Endothelial cell of umbilical vein (primary cell): Measurements from ENCODE around the gene NCOA3. TPM values are rescaled to one million over a fixed set of nuclear protein-coding genes. Genes with fewer than 3 reads are reported as not detected.

Experiments used
- BruUV-seq: library from RNA; stranded (reverse); fragments of 400-500 nt; replicated peaks from 2 replicates; lab custom pipeline; 2021; lab: Mats Ljungman, UMichigan
- CTCF ChIA-PET: fragments of 300-600, 350-600 bp; sonication (Branson Sonifier 250); formaldehyde crosslinking; loops from one replicate; lab custom pipeline; 2021; ENCODE audit warnings: antibody characterized with exemption, inconsistent platforms; lab: Charles Lee
- POLR2A ChIA-PET: fragments of 300-600, 350-600 bp; sonication (Branson Sonifier 250); formaldehyde crosslinking; loops from one replicate; lab custom pipeline; 2021; ENCODE audit warnings: antibody characterized with exemption, inconsistent platforms; lab: Charles Lee
- DNase-seq: peaks from one replicate; pipeline ENCODE4 v3.0.0-alpha.2; 2011; ENCODE audit warnings: low read depth, low spot score
- FAIRE-seq: peaks from 2 replicates; lab custom pipeline; 2011; peaks lifted over from hg19 to GRCh38; lab: Jason Lieb, UNC
- H2AFZ ChIP-seq: 2 replicates; pipeline ENCODE4 v1.6.0; 2012; ENCODE audit warnings: low read depth, low read length, control low read depth, inconsistent platforms
- H3K27ac ChIP-seq: 2 replicates; pipeline ENCODE4 v1.5.1; 2011; ENCODE audit warnings: low read depth, mild to moderate bottlenecking, control low read depth, low read length, moderate library complexity; ENCODE audit not compliant: insufficient read depth
- H3K27me3 ChIP-seq, 2 experiments: 2 replicates each; pipeline versions ENCODE4 v1.6.0 to v1.6.1; 2011; ENCODE audit warnings: low read length in 2 of 2, mixed read lengths in 1 of 2; ENCODE audit not compliant: control insufficient read depth in 2 of 2, insufficient read depth in 2 of 2
- H3K36me3 ChIP-seq, 2 experiments: 2 replicates in 1 of 2; 3 replicates in 1 of 2; pipeline ENCODE4 v1.5.1; 2011; ENCODE audit warnings: low read length in 2 of 2, mild to moderate bottlenecking in 1 of 2, moderate library complexity in 1 of 2; ENCODE audit not compliant: control insufficient read depth in 2 of 2, insufficient read depth in 2 of 2; ENCODE audit errors: extremely low read depth in 1 of 2
- H3K4me1 ChIP-seq: 3 replicates; pipeline ENCODE4 v1.5.1; 2011; ENCODE audit warnings: mild to moderate bottlenecking, low read length; ENCODE audit not compliant: control insufficient read depth, insufficient read depth; ENCODE audit errors: extremely low read depth
- H3K4me2 ChIP-seq: 2 replicates; pipeline ENCODE4 v1.6.1; 2011; ENCODE audit warnings: low read length, control low read depth, mixed read lengths; ENCODE audit not compliant: insufficient read depth
- H3K4me3 ChIP-seq, 3 experiments: fragments of 200-600 bp in 1 of 3; sonication (generic), shearing (Covaris generic) in 1 of 3; replicated peaks in 1 of 3; 2 replicates each; pipeline ENCODE4 v1.5.1; 2011 to 2016; ENCODE audit warnings: control low read depth in 3 of 3, low read length in 3 of 3, mild to moderate bottlenecking in 2 of 3, inconsistent platforms in 1 of 3, low read depth in 1 of 3, moderate library complexity in 1 of 3; ENCODE audit not compliant: insufficient read depth in 1 of 3
- H3K79me2 ChIP-seq: 2 replicates; pipeline ENCODE4 v1.6.0; 2012; ENCODE audit warnings: low read length, inconsistent platforms; ENCODE audit not compliant: control insufficient read depth, insufficient read depth
- H3K9ac ChIP-seq: replicated peaks from 2 replicates; pipeline ENCODE3; 2011; ENCODE audit warnings: low read length, control low read depth; ENCODE audit not compliant: insufficient read depth; ENCODE audit errors: extremely low read depth
- H3K9me1 ChIP-seq: replicated peaks from 3 replicates; pipeline ENCODE4 v1.6.0; 2011; ENCODE audit warnings: mild to moderate bottlenecking, low read length; ENCODE audit not compliant: control insufficient read depth, insufficient read depth; ENCODE audit errors: extremely low read depth
- H3K9me3 ChIP-seq: replicated peaks from 2 replicates; pipeline ENCODE4 v1.5.1; 2012; ENCODE audit warnings: low read length, inconsistent platforms; ENCODE audit not compliant: control insufficient read depth, insufficient read depth
- H4K20me1 ChIP-seq: replicated peaks from 2 replicates; pipeline ENCODE3; 2011; ENCODE audit warnings: mild to moderate bottlenecking, low read length; ENCODE audit not compliant: control insufficient read depth, insufficient read depth; ENCODE audit errors: extremely low read depth
- CTCF ChIP-seq, 2 donors: IDR thresholded peaks; 1 replicate in 1 of 2; 2 replicates in 1 of 2; pipeline ENCODE4 v1.5.1; 2011; ENCODE audit warnings: low read length in 2 of 2, mild to moderate bottlenecking in 2 of 2, moderate library complexity in 2 of 2, control low read depth in 1 of 2, inconsistent platforms in 1 of 2, low read depth in 1 of 2; ENCODE audit not compliant: insufficient read depth in 1 of 2; ENCODE audit errors: extremely low read depth in 1 of 2
- EZH2 ChIP-seq: IDR thresholded peaks from 2 replicates; pipeline ENCODE4 v1.6.1; 2012; ENCODE audit warnings: borderline replicate concordance, low read depth, mild to moderate bottlenecking, moderate library complexity, low read length, inconsistent platforms; ENCODE audit not compliant: severe bottlenecking
- FOS ChIP-seq: IDR thresholded peaks from 2 replicates; pipeline ENCODE4 v1.6.1; 2011; ENCODE audit warnings: mild to moderate bottlenecking, low read length, moderate library complexity, borderline replicate concordance; ENCODE audit not compliant: insufficient read depth
- GATA2 ChIP-seq: IDR thresholded peaks from 2 replicates; pipeline ENCODE4 v1.7.0; 2011; ENCODE audit warnings: low read depth, mild to moderate bottlenecking, moderate library complexity, mixed read lengths, low read length; ENCODE audit not compliant: insufficient read length, insufficient read depth
- JUN ChIP-seq: IDR thresholded peaks from 2 replicates; pipeline ENCODE4 v1.6.1; 2011; ENCODE audit warnings: borderline replicate concordance, low read depth; ENCODE audit not compliant: insufficient read length, insufficient read depth
- MAX ChIP-seq: IDR thresholded peaks from 2 replicates; pipeline ENCODE4 v1.6.1; 2011; ENCODE audit not compliant: insufficient read depth, insufficient read length
- MYC ChIP-seq: IDR thresholded peaks from one replicate; pipeline ENCODE4 v1.6.1; 2011; ENCODE audit warnings: mild to moderate bottlenecking, low read depth, low read length
- POLR2A ChIP-seq: IDR thresholded peaks from 2 replicates; pipeline ENCODE4 v1.6.1; 2012; ENCODE audit warnings: low read depth, mild to moderate bottlenecking, control low read depth, low read length
- POLR2AphosphoS5 ChIP-seq: IDR thresholded peaks from 2 replicates; pipeline ENCODE4 v1.6.1; 2012; ENCODE audit warnings: low read depth, mild to moderate bottlenecking, control low read depth, low read length, moderate library complexity; ENCODE audit not compliant: insufficient read depth
- dilution Hi-C: fragments of 300-500 bp; cut with MboI; formaldehyde crosslinking; loops from one replicate; pipeline ENCODE4 v1.15.0; 2019; ENCODE audit warnings: low sequenced_read_pairs; ENCODE audit not compliant: extremely low pct_ligation_motif_present
- intact Hi-C: fragments of 100-400 bp; cut with micrococcal nuclease; formaldehyde crosslinking; loops from one replicate; pipeline ENCODE4 v1.10.0; 2022
- polyA plus RNA-seq, 4 experiments: library from polyadenylated mRNA; depleted of rRNA in 3 of 4; stranded (reverse) in 3 of 4; unstranded in 1 of 4; fragments of >200 nt; gene quantifications; 2 replicates each; pipeline versions ENCODE4 v1.2.1 to v1.2.3, GENCODE V29; 2011 to 2012; ENCODE audit warnings: missing spikeins in 1 of 4
- total RNA-seq: library from RNA; stranded (reverse); gene quantifications from 2 replicates; pipeline ENCODE4 v1.2.3, GENCODE V29; 2021

Gene NCOA3
- total and polyA plus RNA-seq, 2 donors (not counting 3 experiments of a cell fraction or from before 2014, with no cell fraction given) = 12.0 to 35.6 TPM

- no peak for FAIRE-seq
- BruUV-seq = no TSS peak
- ChIA-PET CTCF (interaction anchor here (0.8 to 5.8 kb wide), 9 partner anchors 10 to 415 kb away, joined by 3 to 46 read pairs (median 4); partner anchors contain the start of gene NCOA3), POLR2A (no interaction called here)
- Histone ChIP-seq H3K4me3 (no peak overlapping the region), H3K36me3 (no peaks in the 10 kb centered on the region), H4K20me1 (no peaks in the 10 kb centered on the region), H3K9me3 (no peaks in the 10 kb centered on the region), H3K9me1 (no peaks in the 10 kb centered on the region), H3K27ac (peak overlapping the region; percentile 95), H2AFZ (no peak overlapping the region), H3K9ac (peak overlapping the region; percentile 58), H3K27me3 (no peaks in the 10 kb centered on the region), H3K4me2 (peak overlapping the region; percentile 74), H3K79me2 (peaks cover 30% of the 10 kb centered on the region), H3K4me1 (peaks cover 32% of the 10 kb centered on the region)
- dilution Hi-C loops (no loop called here), intact Hi-C loops (loop anchor here (2.0 kb wide), 1 partner anchor 34 kb away; no protein-coding TSS in a partner anchor)
- TF ChIP-seq POLR2AphosphoS5 (no peak), CTCF (IDR thresholded peaks at IDR 0.05; ENCODE audit: extremely low read depth in 1 of 2, insufficient read depth in 1 of 2, low read depth in 1 of 2, low read length in 2 of 2) (no peak)
- DNase-seq = no peak
Observed at GRCh38 chr20:47610945-47611250, 109.2 kb downstream of the NCOA3 start.

- peaks cover 23% of the 10 kb centered on the region for H3K79me2 ChIP-seq
- H3K27me3 ChIP-seq = no peaks in the 10 kb centered on the region
- H3K36me3 ChIP-seq = no peaks in the 10 kb centered on the region
- DNase-seq = no peak
- no peak overlapping the region for H3K4me3 ChIP-seq
- POLR2A ChIA-PET = no interaction called here
- TF ChIP-seq FOS (no peak), MAX (no peak), POLR2AphosphoS5 (no peak), GATA2 (no peak), JUN (no peak), POLR2A (no peak), MYC (no peak), EZH2 (no peak)
- no peak overlapping the region for H3K9ac ChIP-seq
- peaks cover 26% of the 10 kb centered on the region for H3K4me1 ChIP-seq
- H2AFZ ChIP-seq = no peak overlapping the region
- no peaks in the 10 kb centered on the region for H4K20me1 ChIP-seq
- dilution Hi-C loops (no loop called here), intact Hi-C loops (loop anchor here (2.0 kb wide), 1 partner anchor 35 kb away; no protein-coding TSS in a partner anchor)
- no peak overlapping the region for H3K4me2 ChIP-seq
- CTCF ChIA-PET = interaction anchor here (1.0 to 5.8 kb wide), 3 partner anchors 9 to 34 kb away, joined by 3 to 46 read pairs (median 21); no protein-coding TSS in a partner anchor
- no TSS peak for BruUV-seq
- FAIRE-seq = no peak
- no peak overlapping the region for H3K27ac ChIP-seq
- no peaks in the 10 kb centered on the region for H3K9me3 ChIP-seq
- H3K9me1 ChIP-seq = no peaks in the 10 kb centered on the region
Observed at GRCh38 chr20:47611785-47612184, 110.1 kb downstream of the NCOA3 start.
